ENCODE results near the gene CNPY4.
A peak's percentile ranks its signal among the peaks of the same experiment; 100 is the strongest.

Gene CNPY4

GRCh38 chr7:100148559-100149328 is 29.3 kb downstream of the CNPY4 start, which contains the start of gene LAMTOR4:
Gene LAMTOR4 (plus strand): TSS chr7:100148918. CDS start chr7:100148973, 55 bp downstream.
- DNase-seq (ENCODE audit: low read depth), result peak; percentile 98

GRCh38 chr7:100152404-100152803 is 33.0 kb downstream of the CNPY4 start:
- DNase-seq (ENCODE audit: low read depth), result no peak

- no peak for DNase-seq (ENCODE audit: low read depth)
Measured at GRCh38 chr7:100152937-100153666, 33.7 kb downstream of the CNPY4 start.

- no peak for DNase-seq (ENCODE audit: low read depth)
Measured at GRCh38 chr7:100153708-100154535, 34.5 kb downstream of the CNPY4 start.

GRCh38 chr7:100154651-100155491 is 35.4 kb downstream of the CNPY4 start:
- DNase-seq (ENCODE audit: low read depth), result no peak

- no peak for DNase-seq (ENCODE audit: low read depth)
Measured at GRCh38 chr7:100155553-100156317, 36.3 kb downstream of the CNPY4 start.

- DNase-seq (ENCODE audit: low read depth), result no peak
Measured at GRCh38 chr7:100156331-100157068, 37.1 kb downstream of the CNPY4 start.

- DNase-seq (ENCODE audit: low read depth), result no peak
Measured at GRCh38 chr7:100157069-100157333, 37.6 kb downstream of the CNPY4 start.

GRCh38 chr7:100157334-100158228 is 38.1 kb downstream of the CNPY4 start:
- DNase-seq (ENCODE audit: low read depth), result no peak

GRCh38 chr7:100158229-100159098 is 39.0 kb downstream of the CNPY4 start, which contains the start of gene TRAPPC14:
Gene TRAPPC14 (minus strand): TSS chr7:100158723. CDS start chr7:100158499, 224 bp downstream.
- peak; percentile 63 for DNase-seq (ENCODE audit: low read depth)

GRCh38 chr7:100159099-100159623 is 39.7 kb downstream of the CNPY4 start:
- no peak for DNase-seq (ENCODE audit: low read depth)

GRCh38 chr7:100160067-100160466 is 40.6 kb downstream of the CNPY4 start:
- no peak for DNase-seq (ENCODE audit: low read depth)

GRCh38 chr7:100163006-100163531 is 43.6 kb downstream of the CNPY4 start:
- no peak for DNase-seq (ENCODE audit: low read depth)

GRCh38 chr7:100163871-100164270 is 44.4 kb downstream of the CNPY4 start:
- no peak for DNase-seq (ENCODE audit: low read depth)

- no peak for DNase-seq (ENCODE audit: low read depth)
Measured at GRCh38 chr7:100166317-100166940, 47.0 kb downstream of the CNPY4 start.

GRCh38 chr7:100166970-100167911 is 47.8 kb downstream of the CNPY4 start:
- DNase-seq (ENCODE audit: low read depth), result no peak
